B cell (primary cell): ENCODE measurements around the gene DMAC2. TPM values are rescaled to one million over a fixed set of nuclear protein-coding genes. Genes with fewer than 3 reads are reported as not detected.

Experiments used
- ATAC-seq: fragments of 200-7000 bp; cut with Tn5 transposase; one replicate; pipeline ENCODE4 v1.10.0; 2021; ENCODE audit warnings: low read depth, mild to moderate bottlenecking, moderate number of reproducible peaks, moderate library complexity
- CTCF ChIA-PET: fragments of 350-600 bp; sonication (Branson Sonifier 250); formaldehyde crosslinking; loops from one replicate; lab custom pipeline; 2021; ENCODE audit warnings: antibody characterized with exemption, inconsistent platforms; lab: Charles Lee
- POLR2A ChIA-PET: fragments of 350-600 bp; sonication (Branson Sonifier 250); formaldehyde crosslinking; loops from one replicate; lab custom pipeline; 2021; ENCODE audit warnings: antibody characterized with exemption; lab: Charles Lee
- DNase-seq: peaks from one replicate; pipeline ENCODE4 v3.0.0; 2013
- H2AFZ ChIP-seq: 2 replicates; pipeline ENCODE4 v1.6.1; 2012; ENCODE audit warnings: mild to moderate bottlenecking, low read depth, low read length; ENCODE audit not compliant: insufficient read depth, poor library complexity, severe bottlenecking
- H3K27ac ChIP-seq, 2 donors: 1 replicate in 1 of 2; 2 replicates in 1 of 2; pipeline ENCODE4 v1.5.1; 2012 to 2013; ENCODE audit warnings: low read length in 2 of 2, mild to moderate bottlenecking in 2 of 2, moderate library complexity in 1 of 2
- H3K27me3 ChIP-seq, 4 experiments: fragments of 200-600 bp in 1 of 4; sonication (generic) in 1 of 4; replicated peaks in 1 of 4; 1 replicate in 2 of 4; 2 replicates in 2 of 4; pipeline versions ENCODE4 v1.6.1 to v1.7.0; 2013 to 2016; ENCODE audit warnings: low read length in 3 of 4, mild to moderate bottlenecking in 2 of 4, mixed read lengths in 1 of 4, moderate library complexity in 1 of 4; ENCODE audit not compliant: insufficient read depth in 4 of 4, control insufficient read depth in 3 of 4; ENCODE audit errors: control extremely low read depth in 1 of 4
- H3K36me3 ChIP-seq, 2 experiments: replicated peaks in 1 of 2; 1 replicate in 1 of 2; 2 replicates in 1 of 2; pipeline versions ENCODE4 v1.6.1 to v1.7.1; 2013; ENCODE audit warnings: low read length in 1 of 2; ENCODE audit not compliant: insufficient read depth in 2 of 2, control insufficient read depth in 1 of 2; ENCODE audit errors: control extremely low read depth in 1 of 2, extremely low read depth in 1 of 2
- H3K4me1 ChIP-seq, 2 donors: fragments of 200-600 bp in 1 of 2; sonication (generic) in 1 of 2; 1 replicate in 1 of 2; 2 replicates in 1 of 2; pipeline versions ENCODE4 v1.5.1 to v1.6.1; 2013 to 2017; ENCODE audit warnings: low read length in 2 of 2; ENCODE audit not compliant: control insufficient read depth in 2 of 2, insufficient read depth in 2 of 2
- H3K4me2 ChIP-seq: replicated peaks from 2 replicates; pipeline ENCODE3; 2012; ENCODE audit warnings: mild to moderate bottlenecking, low read depth, low read length; ENCODE audit not compliant: poor library complexity, severe bottlenecking
- H3K4me3 ChIP-seq, 5 experiments: fragments of 200-600 bp in 1 of 5; sonication (generic) in 1 of 5; 1 replicate in 3 of 5; 2 replicates in 2 of 5; pipeline versions ENCODE4 v1.5.1 to v1.7.0; 2011 to 2016; ENCODE audit warnings: low read length in 4 of 5, mild to moderate bottlenecking in 4 of 5, low read depth in 2 of 5, control low read depth in 1 of 5, moderate library complexity in 1 of 5; ENCODE audit not compliant: insufficient read depth in 1 of 5; ENCODE audit errors: control extremely low read depth in 1 of 5, extremely low read depth in 1 of 5
- H3K79me2 ChIP-seq: fragments of 200-600 bp; sonication (generic); one replicate; pipeline ENCODE4 v1.6.0; 2016; ENCODE audit warnings: low read length; ENCODE audit not compliant: control insufficient read depth, insufficient read depth
- H3K9ac ChIP-seq: fragments of 200-600 bp; sonication (generic); 2 replicates; pipeline ENCODE4 v1.6.1; 2017; ENCODE audit warnings: mild to moderate bottlenecking, low read length, moderate library complexity
- H3K9me3 ChIP-seq, 3 donors: one replicate each; pipeline versions ENCODE4 v1.6.1 to v1.7.1; 2013; ENCODE audit warnings: low read length in 2 of 3; ENCODE audit not compliant: control insufficient read depth in 2 of 3, insufficient read depth in 1 of 3; ENCODE audit errors: control extremely low read depth in 1 of 3
- H4K20me1 ChIP-seq: 2 replicates; pipeline ENCODE4 v1.6.0; 2012; ENCODE audit warnings: mild to moderate bottlenecking, low read length; ENCODE audit not compliant: insufficient read depth, control insufficient read depth, poor library complexity, severe bottlenecking
- H3K27ac Mint-ChIP-seq: one replicate; pipeline ENCODE4 v1.8.0; 2021; ENCODE audit warnings: mixed read lengths
- H3K27me3 Mint-ChIP-seq: one replicate; pipeline ENCODE4 v1.8.0; 2021; ENCODE audit warnings: mixed read lengths
- H3K4me1 Mint-ChIP-seq: one replicate; pipeline ENCODE4 v1.8.0; 2021; ENCODE audit warnings: mixed read lengths
- H3K4me3 Mint-ChIP-seq: one replicate; pipeline ENCODE4 v1.8.0; 2021; ENCODE audit warnings: mixed read lengths
- H3K9me3 Mint-ChIP-seq: one replicate; pipeline ENCODE4 v1.8.0; 2022; ENCODE audit warnings: mixed read lengths; ENCODE audit not compliant: insufficient read depth
- EZH2 ChIP-seq: IDR thresholded peaks from 2 replicates; pipeline ENCODE4 v1.6.1; 2012; ENCODE audit warnings: borderline replicate concordance, low read depth, mild to moderate bottlenecking, moderate library complexity, low read length; ENCODE audit not compliant: insufficient read depth, poor library complexity, severe bottlenecking
- WGBS: methylation state at CpG from one replicate; pipeline ENCODE4 v1.1.5; 2013; ENCODE audit warnings: missing lambda C conversion rate; ENCODE audit not compliant: insufficient coverage; 5-methylcytosine and 5-hydroxymethylcytosine counted together
- intact Hi-C: fragments of 100-400 bp; cut with micrococcal nuclease; formaldehyde crosslinking; loops from one replicate; pipeline ENCODE4 v1.10.0; 2022
- polyA plus RNA-seq: library from polyadenylated mRNA; depleted of rRNA; stranded (reverse); fragments of >200 nt; gene quantifications from 2 replicates; pipeline ENCODE4 v1.2.3, GENCODE V29; 2012
- total RNA-seq, 2 donors: library from RNA; stranded (reverse); fragments of 120-200 nt in 1 of 2; gene quantifications; 1 replicate in 1 of 2; 2 replicates in 1 of 2; pipeline versions ENCODE4 v1.2.3 to v1.2.4, GENCODE V29; 2013 to 2022
- TF ChIP-seq, protein P1 (sequence below): fragments of 200-600 bp; IDR thresholded peaks from one replicate; pipeline ENCODE4 v1.8.0; 2022; ENCODE audit warnings: antibody characterized with exemption, mild to moderate bottlenecking

DMAC2 gene
- total and polyA plus RNA-seq, 2 donors (not counting 1 experiment from before 2014, with no cell fraction given) = 31.8 to 41.7 TPM

DNA sequence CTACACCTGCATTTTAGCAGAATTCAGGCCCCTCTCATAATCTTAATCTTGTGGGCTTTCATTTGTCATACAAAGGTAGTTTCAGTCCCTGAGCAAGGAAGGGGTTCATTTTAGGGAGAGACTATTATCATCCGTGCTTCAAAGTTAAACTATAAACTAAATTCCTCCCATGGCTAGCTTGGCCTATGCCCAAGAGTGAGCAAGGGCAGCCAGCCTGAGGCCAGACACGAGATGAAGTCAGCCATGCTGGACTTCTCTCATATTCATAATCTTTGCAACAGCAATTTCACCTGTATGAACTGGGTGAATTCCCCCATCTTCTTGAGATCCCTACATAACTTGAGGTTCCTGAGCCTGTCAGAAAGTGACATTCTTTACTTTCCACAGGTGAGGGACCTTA, 16.2 kb upstream of the DMAC2 start:
- H3K4me3 Mint-ChIP-seq = no peak overlapping the region
- H3K9ac ChIP-seq = no peak overlapping the region
- intact Hi-C loops = no loop called here
- H3K4me3 ChIP-seq = no peak overlapping the region
- no peaks in the 10 kb centered on the region for H3K27me3 ChIP-seq
- H3K9me3 Mint-ChIP-seq = no peaks in the 10 kb centered on the region
- H3K27ac ChIP-seq = no peak overlapping the region
- no peaks in the 10 kb centered on the region for H3K79me2 ChIP-seq
- H3K4me1 Mint-ChIP-seq = peaks cover 28% of the 10 kb centered on the region
- DNase-seq = no peak
- 100% methylated on average over 1 of the region's 2 CpGs for WGBS
- H3K36me3 ChIP-seq = no peaks in the 10 kb centered on the region
- TF ChIP-seq, protein P1, sequence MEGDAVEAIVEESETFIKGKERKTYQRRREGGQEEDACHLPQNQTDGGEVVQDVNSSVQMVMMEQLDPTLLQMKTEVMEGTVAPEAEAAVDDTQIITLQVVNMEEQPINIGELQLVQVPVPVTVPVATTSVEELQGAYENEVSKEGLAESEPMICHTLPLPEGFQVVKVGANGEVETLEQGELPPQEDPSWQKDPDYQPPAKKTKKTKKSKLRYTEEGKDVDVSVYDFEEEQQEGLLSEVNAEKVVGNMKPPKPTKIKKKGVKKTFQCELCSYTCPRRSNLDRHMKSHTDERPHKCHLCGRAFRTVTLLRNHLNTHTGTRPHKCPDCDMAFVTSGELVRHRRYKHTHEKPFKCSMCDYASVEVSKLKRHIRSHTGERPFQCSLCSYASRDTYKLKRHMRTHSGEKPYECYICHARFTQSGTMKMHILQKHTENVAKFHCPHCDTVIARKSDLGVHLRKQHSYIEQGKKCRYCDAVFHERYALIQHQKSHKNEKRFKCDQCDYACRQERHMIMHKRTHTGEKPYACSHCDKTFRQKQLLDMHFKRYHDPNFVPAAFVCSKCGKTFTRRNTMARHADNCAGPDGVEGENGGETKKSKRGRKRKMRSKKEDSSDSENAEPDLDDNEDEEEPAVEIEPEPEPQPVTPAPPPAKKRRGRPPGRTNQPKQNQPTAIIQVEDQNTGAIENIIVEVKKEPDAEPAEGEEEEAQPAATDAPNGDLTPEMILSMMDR = no peak
- TF ChIP-seq EZH2 = no peak
- H3K9me3 ChIP-seq = no peaks in the 10 kb centered on the region
- no peaks in the 10 kb centered on the region for H4K20me1 ChIP-seq
- H3K27ac Mint-ChIP-seq = no peak overlapping the region
- ATAC-seq = no peak
- POLR2A ChIA-PET = interaction anchor here (1.7 kb wide), 1 partner anchor 75 kb away, joined by 3 read pairs; no protein-coding TSS in a partner anchor
- peaks cover 6% of the 10 kb centered on the region for H3K27me3 Mint-ChIP-seq
- H2AFZ ChIP-seq = no peak overlapping the region
- CTCF ChIA-PET = interaction anchor here (1.0 to 2.3 kb wide), 6 partner anchors 10 to 141 kb away, joined by 3 to 15 read pairs (median 4); no protein-coding TSS in a partner anchor
- H3K4me2 ChIP-seq = no peak overlapping the region
- H3K4me1 ChIP-seq = peaks cover 8 to 11% of the 10 kb centered on the region in 2 donors

DNA sequence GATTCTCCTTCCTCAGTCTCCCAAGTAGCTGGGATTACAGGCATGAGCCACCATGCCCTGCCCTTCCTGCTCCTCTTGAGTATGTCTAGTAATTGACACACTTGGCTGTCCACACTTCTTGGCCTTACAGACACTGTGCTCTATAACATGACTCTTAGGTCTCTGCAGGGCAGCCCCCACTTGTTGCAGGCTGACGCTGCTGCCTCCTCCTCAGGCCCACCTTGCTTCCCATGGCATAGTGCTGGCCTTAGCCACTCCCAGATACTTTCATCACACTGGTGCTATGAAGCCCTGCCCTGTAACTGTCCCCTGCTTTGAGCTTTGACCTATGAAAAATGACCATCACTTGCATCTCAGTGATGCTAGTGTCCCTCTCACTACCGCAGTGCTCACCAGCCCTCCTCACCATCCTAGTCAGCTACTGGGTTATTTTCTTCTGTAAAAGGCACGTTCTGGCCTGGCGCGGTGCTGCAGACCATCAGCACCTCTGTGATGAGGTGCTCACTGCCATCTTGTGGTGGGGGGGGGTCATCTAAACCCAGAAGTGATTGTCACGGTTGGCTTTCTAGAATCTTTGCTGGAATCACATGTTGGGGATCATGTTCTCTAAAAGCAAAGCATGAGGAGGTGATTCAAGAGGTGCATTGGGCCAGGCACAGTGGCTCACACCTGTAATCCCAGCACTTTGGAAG, 13.0 kb upstream of the DMAC2 start:
- POLR2A ChIA-PET = no interaction called here
- Histone ChIP-seq H3K79me2 (no peaks in the 10 kb centered on the region), H3K4me2 (no peak overlapping the region), H4K20me1 (no peaks in the 10 kb centered on the region), H3K9me3 (no peaks in the 10 kb centered on the region), H3K27ac (no peak overlapping the region), H2AFZ (no peak overlapping the region), H3K9ac (no peak overlapping the region), H3K4me3 (no peak overlapping the region), H3K36me3 (no peaks in the 10 kb centered on the region), H3K4me1 (peaks cover 12 to 22% of the 10 kb centered on the region in 2 donors), H3K27me3 (no peaks in the 10 kb centered on the region)
- H3K4me1 Mint-ChIP-seq = peaks cover 37% of the 10 kb centered on the region
- 88% methylated on average over 5 of the region's 6 CpGs for WGBS
- TF ChIP-seq, protein P1 = no peak
- no peak for TF ChIP-seq EZH2
- no peak overlapping the region for H3K4me3 Mint-ChIP-seq
- H3K9me3 Mint-ChIP-seq = no peaks in the 10 kb centered on the region
- CTCF ChIA-PET = interaction anchor here (0.9 to 10.9 kb wide), 5 partner anchors 13 to 162 kb away, joined by 3 to 442 read pairs (median 10); partner anchors contain the start of genes CEACAM21 and DMAC2
- H3K27ac Mint-ChIP-seq = peak overlapping the region; percentile 13
- H3K27me3 Mint-ChIP-seq = peaks cover 6% of the 10 kb centered on the region
- DNase-seq (no peak), ATAC-seq (no peak)
- intact Hi-C loops = no loop called here
